DOHH2 (cell line): Measurements from ENCODE around the gene AKAP10.
"Not testable (repeated sequence)": the region's sequence is repeated elsewhere in the genome, so short reads cannot be mapped to it uniquely, and the experiment has no call there.

ENCODE experiments used
- H3F3A ChIP-seq: fragments of 200-600 bp; sonication (generic), shearing (Covaris generic); 2 replicates; pipeline ENCODE4 v1.6.0; 2016; ENCODE audit warnings: antibody characterized with exemption, mild to moderate bottlenecking; ENCODE audit not compliant: control insufficient read depth, insufficient read depth
- H3K27ac ChIP-seq: fragments of 200-600 bp; sonication (generic); 2 replicates; pipeline ENCODE4 v1.5.1; 2014; ENCODE audit warnings: low read depth, mild to moderate bottlenecking, low read length, moderate library complexity
- H3K27me3 ChIP-seq: fragments of 200-600 bp; sonication (generic); 2 replicates; pipeline ENCODE4 v1.6.1; 2014; ENCODE audit warnings: mild to moderate bottlenecking, low read length, mixed read lengths; ENCODE audit not compliant: control insufficient read depth
- H3K36me3 ChIP-seq: fragments of 200-600 bp; sonication (generic); 2 replicates; pipeline ENCODE4 v1.6.1; 2014; ENCODE audit warnings: mild to moderate bottlenecking, low read length, moderate library complexity, mixed read lengths; ENCODE audit not compliant: control insufficient read depth
- H3K4me1 ChIP-seq: fragments of 200-600 bp; sonication (generic); 2 replicates; pipeline ENCODE4 v1.6.1; 2014; ENCODE audit warnings: mild to moderate bottlenecking, low read length, mixed read lengths; ENCODE audit not compliant: control insufficient read depth
- H3K4me2 ChIP-seq: fragments of 200-600 bp; sonication (generic); 2 replicates; pipeline ENCODE4 v1.6.0; 2014; ENCODE audit warnings: mild to moderate bottlenecking, low read length, moderate library complexity
- H3K4me3 ChIP-seq: fragments of 200-600 bp; sonication (generic); 2 replicates; pipeline ENCODE4 v1.5.1; 2014; ENCODE audit warnings: mild to moderate bottlenecking, low read length, mixed read lengths
- H3K79me2 ChIP-seq: fragments of 200-600 bp; sonication (generic); 2 replicates; pipeline ENCODE4 v1.6.1; 2014; ENCODE audit warnings: mild to moderate bottlenecking, low read length, mixed read lengths; ENCODE audit not compliant: control insufficient read depth
- H3K9me2 ChIP-seq: fragments of 200-600 bp; sonication (generic); replicated peaks from 2 replicates; pipeline ENCODE4 v1.6.1; 2014; ENCODE audit warnings: mild to moderate bottlenecking, low read length, mixed read lengths; ENCODE audit not compliant: control insufficient read depth
- H3K9me3 ChIP-seq: fragments of 200-600 bp; sonication (generic); 2 replicates; pipeline ENCODE4 v1.6.1; 2014; ENCODE audit warnings: antibody characterized with exemption, low read length, mixed read lengths; ENCODE audit not compliant: control insufficient read depth, insufficient read depth
- H4K20me1 ChIP-seq: fragments of 200-600 bp; sonication (generic); 2 replicates; pipeline ENCODE4 v1.6.0; 2014; ENCODE audit warnings: low read depth, mild to moderate bottlenecking, antibody characterized with exemption, low read length, moderate library complexity; ENCODE audit not compliant: control insufficient read depth, insufficient read depth
- CTCF ChIP-seq: fragments of 200-600 bp; sonication (generic); IDR thresholded peaks from one replicate; pipeline ENCODE4 v1.5.1; 2014; ENCODE audit warnings: antibody characterized with exemption, mild to moderate bottlenecking, low read depth, low read length; ENCODE audit not compliant: poor library complexity, severe bottlenecking
- EZH2phosphoT487 ChIP-seq: fragments of 200-600 bp; sonication (generic); IDR thresholded peaks from 2 replicates; pipeline ENCODE4 v1.6.1; 2017; ENCODE audit warnings: borderline replicate concordance, mild to moderate bottlenecking, antibody characterized with exemption, low read length, moderate library complexity, mixed read lengths

AKAP10 gene, protein sequence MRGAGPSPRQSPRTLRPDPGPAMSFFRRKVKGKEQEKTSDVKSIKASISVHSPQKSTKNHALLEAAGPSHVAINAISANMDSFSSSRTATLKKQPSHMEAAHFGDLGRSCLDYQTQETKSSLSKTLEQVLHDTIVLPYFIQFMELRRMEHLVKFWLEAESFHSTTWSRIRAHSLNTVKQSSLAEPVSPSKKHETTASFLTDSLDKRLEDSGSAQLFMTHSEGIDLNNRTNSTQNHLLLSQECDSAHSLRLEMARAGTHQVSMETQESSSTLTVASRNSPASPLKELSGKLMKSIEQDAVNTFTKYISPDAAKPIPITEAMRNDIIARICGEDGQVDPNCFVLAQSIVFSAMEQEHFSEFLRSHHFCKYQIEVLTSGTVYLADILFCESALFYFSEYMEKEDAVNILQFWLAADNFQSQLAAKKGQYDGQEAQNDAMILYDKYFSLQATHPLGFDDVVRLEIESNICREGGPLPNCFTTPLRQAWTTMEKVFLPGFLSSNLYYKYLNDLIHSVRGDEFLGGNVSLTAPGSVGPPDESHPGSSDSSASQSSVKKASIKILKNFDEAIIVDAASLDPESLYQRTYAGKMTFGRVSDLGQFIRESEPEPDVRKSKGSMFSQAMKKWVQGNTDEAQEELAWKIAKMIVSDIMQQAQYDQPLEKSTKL

GRCh38 chr17:19977293-19978208 is at the start of gene AKAP10:
Gene AKAP10, minus strand, starts transcription at chr17:19977828. Its CDS starts 149 bp downstream, at chr17:19977679.
- H3K27me3 ChIP-seq, result no peaks in the 10 kb centered on the region
- peaks cover 60% of the 10 kb centered on the region for H3K79me2 ChIP-seq
- H3K27ac ChIP-seq, result peak within 1 kb of the TSS; percentile 93
- peaks cover 4% of the 10 kb centered on the region; the same call in 1 of the 2 replicates for H3F3A ChIP-seq
- H3K4me2 ChIP-seq, result peak within 1 kb of the TSS; percentile 90
- peak within 1 kb of the TSS; percentile 86 for H3K4me3 ChIP-seq
- H3K4me1 ChIP-seq, result peaks cover 34% of the 10 kb centered on the region
- H3K9me2 ChIP-seq, result no peaks in the 10 kb centered on the region
- TF ChIP-seq CTCF (no peak), EZH2phosphoT487 (no peak)
- peaks cover 46% of the 10 kb centered on the region for H3K36me3 ChIP-seq
- H4K20me1 ChIP-seq, result peaks cover 13% of the 10 kb centered on the region
- H3K9me3 ChIP-seq, result no peaks in the 10 kb centered on the region

- Histone ChIP-seq H3K4me1 (peaks cover 1% of the 10 kb centered on the region), H4K20me1 (no peaks in the 10 kb centered on the region), H3K79me2 (no peaks in the 10 kb centered on the region), H3K27me3 (peaks cover 5% of the 10 kb centered on the region; the same call in 1 of the 2 replicates), H3K36me3 (no peaks in the 10 kb centered on the region), H3K4me2 (no peak overlapping the region), H3K4me3 (no peak overlapping the region), H3F3A (no peaks in the 10 kb centered on the region), H3K9me3 (no peaks in the 10 kb centered on the region), H3K27ac (no peak overlapping the region), H3K9me2 (no peaks in the 10 kb centered on the region)
- TF ChIP-seq EZH2phosphoT487 (no peak), CTCF (no peak)
These were observed 49.3 kb upstream of the AKAP10 start for GRCh38 chr17:20026960-20027359.

DNA sequence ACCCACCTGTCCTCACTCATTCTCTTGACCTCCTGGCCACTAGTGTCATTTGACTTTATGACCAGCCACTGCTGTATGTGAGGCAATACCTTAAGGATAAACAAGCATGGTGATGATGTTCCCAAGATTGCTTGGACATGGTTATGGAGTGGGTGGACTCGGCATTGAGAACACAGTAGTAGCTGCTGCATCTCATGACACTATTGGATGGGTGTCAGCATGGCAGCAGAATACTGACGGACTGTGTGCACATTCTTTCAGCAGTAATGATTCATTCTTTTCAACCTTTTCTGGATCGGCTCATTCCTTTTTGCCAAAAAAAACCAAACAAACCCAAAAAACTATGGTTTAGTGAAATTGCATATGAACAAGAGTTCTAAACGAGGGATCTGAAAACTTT is 45.1 kb upstream of the AKAP10 start:
- Histone ChIP-seq H3K4me3 (no peak overlapping the region), H3K4me2 (no peak overlapping the region), H4K20me1 (no peaks in the 10 kb centered on the region), H3K27me3 (peaks cover 5% of the 10 kb centered on the region; the same call in 1 of the 2 replicates), H3K79me2 (no peaks in the 10 kb centered on the region), H3K27ac (no peak overlapping the region), H3F3A (no peaks in the 10 kb centered on the region), H3K36me3 (no peaks in the 10 kb centered on the region), H3K4me1 (no peaks in the 10 kb centered on the region), H3K9me2 (no peaks in the 10 kb centered on the region), H3K9me3 (no peaks in the 10 kb centered on the region)
- TF ChIP-seq CTCF (no peak), EZH2phosphoT487 (no peak)

DNA sequence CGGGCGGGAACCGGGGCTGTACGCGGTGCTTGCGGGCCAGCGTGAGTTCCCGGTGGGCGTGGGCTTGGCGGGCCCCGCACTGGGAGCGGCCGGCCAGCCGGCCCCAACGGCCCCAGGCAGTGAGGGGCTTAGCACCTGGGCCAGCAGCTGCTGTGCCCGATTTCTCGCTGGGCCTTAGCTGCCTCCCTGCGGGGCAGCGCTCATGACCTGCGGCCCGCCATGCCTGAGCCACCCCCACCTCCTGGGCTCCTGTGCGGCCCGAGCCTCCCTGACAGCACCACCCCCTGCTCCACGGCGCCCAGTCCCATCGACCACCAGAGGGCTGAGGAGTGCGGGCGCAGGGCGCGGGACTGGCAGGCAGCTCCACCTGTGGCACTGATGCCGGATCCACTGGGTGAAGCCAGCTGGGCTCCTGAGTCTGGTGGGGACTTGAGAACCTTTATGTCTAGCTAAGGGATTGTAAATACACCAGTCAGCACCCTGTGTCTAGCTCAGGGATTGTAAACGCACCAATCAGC is 38.9 kb upstream of the AKAP10 start:
- not testable (repeated sequence) for H3K36me3 ChIP-seq, H3K9me2 ChIP-seq, H4K20me1 ChIP-seq, H3K27me3 ChIP-seq, H3K79me2 ChIP-seq, H3K4me3 ChIP-seq, H3K27ac ChIP-seq, H3K9me3 ChIP-seq, H3K4me2 ChIP-seq, H3K4me1 ChIP-seq, H3F3A ChIP-seq
